Measurements from ENCODE around the gene GXYLT2. TPM values are rescaled to one million over a fixed set of nuclear protein-coding genes. Genes with fewer than 3 reads are reported as not detected.

The GXYLT2 gene
- total RNA-seq, 2 donors from 2014 or later: 7.7 to 20.9 TPM

- H3K36me3 ChIP-seq: no peaks in the 10 kb centered on the region
- H3K27me3 ChIP-seq (replicated peaks; ENCODE audit: insufficient read depth): no peaks in the 10 kb centered on the region
- no peak for DNase-seq (ENCODE audit: low spot score)
- no peaks in the 10 kb centered on the region for H3K9me3 ChIP-seq
- no peak overlapping the region for H3K27ac ChIP-seq
- 81% methylated on average over 4 of the region's 4 CpGs for WGBS
- no peak overlapping the region for H3K4me3 ChIP-seq
- TF ChIP-seq POLR2AphosphoS5 (IDR thresholded peaks at IDR 0.05): no peak
- TF ChIP-seq CTCF (IDR thresholded peaks at IDR 0.05): no peak
- no peak for TF ChIP-seq POLR2A (IDR thresholded peaks at IDR 0.05)
- intact Hi-C loops (cut with DNase I): no loop called here
- no peaks in the 10 kb centered on the region for H3K4me1 ChIP-seq (replicated peaks)
These were observed 63.0 kb downstream of the GXYLT2 start for GRCh38 chr3:72950801-72951200.

GRCh38 chr3:72951259-72951722, 63.4 kb downstream of the GXYLT2 start:
- Histone ChIP-seq H3K9me3 (no peaks in the 10 kb centered on the region), H3K27me3 (replicated peaks; ENCODE audit: insufficient read depth) (no peaks in the 10 kb centered on the region), H3K4me3 (no peak overlapping the region), H3K4me1 (replicated peaks) (no peaks in the 10 kb centered on the region), H3K36me3 (no peaks in the 10 kb centered on the region), H3K27ac (no peak overlapping the region)
- no peak for DNase-seq (ENCODE audit: low spot score)
- TF ChIP-seq POLR2AphosphoS5 (IDR thresholded peaks at IDR 0.05) (no peak), POLR2A (IDR thresholded peaks at IDR 0.05) (no peak), CTCF (IDR thresholded peaks at IDR 0.05) (no peak)
- intact Hi-C loops (cut with DNase I): no loop called here
- WGBS: 65% methylated on average over 6 of the region's 6 CpGs

GRCh38 chr3:72953325-72953956, 65.6 kb downstream of the GXYLT2 start:
- intact Hi-C loops (cut with DNase I): no loop called here
- WGBS: 91% methylated on average over 7 of the region's 7 CpGs
- Histone ChIP-seq H3K9me3 (no peaks in the 10 kb centered on the region), H3K27ac (no peak overlapping the region), H3K4me1 (replicated peaks) (no peaks in the 10 kb centered on the region), H3K36me3 (no peaks in the 10 kb centered on the region), H3K4me3 (no peak overlapping the region), H3K27me3 (replicated peaks; ENCODE audit: insufficient read depth) (no peaks in the 10 kb centered on the region)
- TF ChIP-seq CTCF (IDR thresholded peaks at IDR 0.05) (no peak), POLR2A (IDR thresholded peaks at IDR 0.05) (no peak), POLR2AphosphoS5 (IDR thresholded peaks at IDR 0.05) (no peak)
- DNase-seq (ENCODE audit: low spot score): no peak

GRCh38 chr3:72957297-72957696, 69.5 kb downstream of the GXYLT2 start:
- H3K4me3 ChIP-seq: no peak overlapping the region
- no peaks in the 10 kb centered on the region for H3K27me3 ChIP-seq (replicated peaks; ENCODE audit: insufficient read depth)
- 67% methylated on average over 8 of the region's 8 CpGs for WGBS
- TF ChIP-seq POLR2A (IDR thresholded peaks at IDR 0.05): no peak
- TF ChIP-seq CTCF (IDR thresholded peaks at IDR 0.05): no peak
- no peak for TF ChIP-seq POLR2AphosphoS5 (IDR thresholded peaks at IDR 0.05)
- no peaks in the 10 kb centered on the region for H3K4me1 ChIP-seq (replicated peaks)
- no peaks in the 10 kb centered on the region for H3K9me3 ChIP-seq
- DNase-seq (ENCODE audit: low spot score): no peak
- H3K36me3 ChIP-seq: no peaks in the 10 kb centered on the region
- H3K27ac ChIP-seq: no peak overlapping the region
- intact Hi-C loops (cut with DNase I): no loop called here

GRCh38 chr3:72959336-72959735, 71.5 kb downstream of the GXYLT2 start:
- Histone ChIP-seq H3K9me3 (no peaks in the 10 kb centered on the region), H3K27me3 (replicated peaks; ENCODE audit: insufficient read depth) (no peaks in the 10 kb centered on the region), H3K4me1 (replicated peaks) (no peaks in the 10 kb centered on the region), H3K36me3 (no peaks in the 10 kb centered on the region), H3K4me3 (no peak overlapping the region), H3K27ac (no peak overlapping the region)
- no peak for DNase-seq (ENCODE audit: low spot score)
- TF ChIP-seq POLR2AphosphoS5 (IDR thresholded peaks at IDR 0.05) (no peak), CTCF (IDR thresholded peaks at IDR 0.05) (no peak), POLR2A (IDR thresholded peaks at IDR 0.05) (no peak)
- intact Hi-C loops (cut with DNase I): no loop called here
- WGBS: 94% methylated on average over 5 of the region's 5 CpGs

Data from prostate gland (tissue), 2 donors.